ENCODE measurements around the gene ANTXRL.

GRCh38 chr10:46326971-46327370, 40.2 kb downstream of the ANTXRL start:
- TF ChIP-seq, protein P1, sequence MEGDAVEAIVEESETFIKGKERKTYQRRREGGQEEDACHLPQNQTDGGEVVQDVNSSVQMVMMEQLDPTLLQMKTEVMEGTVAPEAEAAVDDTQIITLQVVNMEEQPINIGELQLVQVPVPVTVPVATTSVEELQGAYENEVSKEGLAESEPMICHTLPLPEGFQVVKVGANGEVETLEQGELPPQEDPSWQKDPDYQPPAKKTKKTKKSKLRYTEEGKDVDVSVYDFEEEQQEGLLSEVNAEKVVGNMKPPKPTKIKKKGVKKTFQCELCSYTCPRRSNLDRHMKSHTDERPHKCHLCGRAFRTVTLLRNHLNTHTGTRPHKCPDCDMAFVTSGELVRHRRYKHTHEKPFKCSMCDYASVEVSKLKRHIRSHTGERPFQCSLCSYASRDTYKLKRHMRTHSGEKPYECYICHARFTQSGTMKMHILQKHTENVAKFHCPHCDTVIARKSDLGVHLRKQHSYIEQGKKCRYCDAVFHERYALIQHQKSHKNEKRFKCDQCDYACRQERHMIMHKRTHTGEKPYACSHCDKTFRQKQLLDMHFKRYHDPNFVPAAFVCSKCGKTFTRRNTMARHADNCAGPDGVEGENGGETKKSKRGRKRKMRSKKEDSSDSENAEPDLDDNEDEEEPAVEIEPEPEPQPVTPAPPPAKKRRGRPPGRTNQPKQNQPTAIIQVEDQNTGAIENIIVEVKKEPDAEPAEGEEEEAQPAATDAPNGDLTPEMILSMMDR (IDR thresholded peaks at IDR 0.05 in 8 of 11, conservative IDR thresholded peaks at IDR 0.05 in 3 of 11), result no peak
- no peak for TF ChIP-seq POLR2A (IDR thresholded peaks at IDR 0.05)

All from spleen (tissue), 7 donors.